Neural cell (in vitro differentiated cells): ENCODE data around the gene LCNL1.

Experiments
- CTCF ChIP-seq: fragments of 450-650 bp; IDR thresholded peaks from 2 replicates; pipeline ENCODE4 v1.5.1; 2014; ENCODE audit warnings: antibody characterized with exemption, mild to moderate bottlenecking, moderate library complexity; ENCODE audit not compliant: poor library complexity, severe bottlenecking
- EZH2 ChIP-seq: fragments of 200-600, 300-800 bp; shearing (Covaris generic), sonication (generic); IDR thresholded peaks from 2 replicates; pipeline ENCODE4 v1.6.1; 2014; ENCODE audit warnings: antibody characterized with exemption, low read length, borderline replicate concordance, mild to moderate bottlenecking; ENCODE audit not compliant: insufficient read depth, poor library complexity, severe bottlenecking
- POLR2AphosphoS5 ChIP-seq: IDR thresholded peaks from 2 replicates; pipeline ENCODE4 v1.6.1; 2012
- RAD21 ChIP-seq: fragments of 450-650 bp; conservative IDR thresholded peaks from 2 replicates; pipeline ENCODE4 v1.6.1; 2014; ENCODE audit warnings: antibody characterized with exemption, mild to moderate bottlenecking, moderate library complexity
- SMC3 ChIP-seq: fragments of 450-650 bp; conservative IDR thresholded peaks from 2 replicates; pipeline ENCODE4 v1.6.1; 2014; ENCODE audit warnings: antibody characterized with exemption, mild to moderate bottlenecking, moderate library complexity; ENCODE audit not compliant: poor library complexity

- TF ChIP-seq EZH2 (no peak), POLR2AphosphoS5 (no peak), CTCF (no peak), SMC3 (no peak), RAD21 (no peak)
Measured at GRCh38 chr9:137015540-137015930, 32.7 kb downstream of the LCNL1 start.
